Endothelial cell of umbilical vein (primary cell): ENCODE results near the gene PSMA3.

ENCODE experiments used
- EZH2 ChIP-seq: IDR thresholded peaks from 2 replicates; pipeline ENCODE4 v1.6.1; 2012; ENCODE audit warnings: borderline replicate concordance, low read depth, mild to moderate bottlenecking, moderate library complexity, low read length, inconsistent platforms; ENCODE audit not compliant: severe bottlenecking
- TF ChIP-seq, protein P1 (sequence below), 2 donors: IDR thresholded peaks; 1 replicate in 1 of 2; 2 replicates in 1 of 2; pipeline ENCODE4 v1.5.1; 2011; ENCODE audit warnings: low read length in 2 of 2, mild to moderate bottlenecking in 2 of 2, moderate library complexity in 2 of 2, control low read depth in 1 of 2, inconsistent platforms in 1 of 2, low read depth in 1 of 2; ENCODE audit not compliant: insufficient read depth in 1 of 2; ENCODE audit errors: extremely low read depth in 1 of 2

DNA sequence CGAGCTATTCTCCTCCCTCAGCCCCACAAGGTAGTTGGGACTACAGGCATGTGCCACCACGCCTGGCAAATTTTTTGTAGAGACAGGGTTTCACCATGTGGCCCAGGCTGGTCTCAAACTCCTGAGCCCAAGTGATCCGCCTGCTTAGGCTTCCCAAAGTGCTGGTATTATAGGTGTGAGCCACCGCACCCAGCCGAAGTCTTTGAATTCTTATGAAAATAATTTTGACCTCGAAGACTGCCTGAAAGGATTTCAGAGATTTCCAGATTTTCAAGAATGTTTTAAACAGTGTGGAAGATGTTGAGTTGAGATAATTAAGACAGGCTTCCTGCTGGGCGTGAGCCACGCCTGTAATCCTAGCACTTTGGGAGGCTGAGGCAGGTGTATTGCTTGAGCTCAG is 5.0 kb downstream of the PSMA3 start:
- no peak for TF ChIP-seq EZH2
- TF ChIP-seq, protein P1, sequence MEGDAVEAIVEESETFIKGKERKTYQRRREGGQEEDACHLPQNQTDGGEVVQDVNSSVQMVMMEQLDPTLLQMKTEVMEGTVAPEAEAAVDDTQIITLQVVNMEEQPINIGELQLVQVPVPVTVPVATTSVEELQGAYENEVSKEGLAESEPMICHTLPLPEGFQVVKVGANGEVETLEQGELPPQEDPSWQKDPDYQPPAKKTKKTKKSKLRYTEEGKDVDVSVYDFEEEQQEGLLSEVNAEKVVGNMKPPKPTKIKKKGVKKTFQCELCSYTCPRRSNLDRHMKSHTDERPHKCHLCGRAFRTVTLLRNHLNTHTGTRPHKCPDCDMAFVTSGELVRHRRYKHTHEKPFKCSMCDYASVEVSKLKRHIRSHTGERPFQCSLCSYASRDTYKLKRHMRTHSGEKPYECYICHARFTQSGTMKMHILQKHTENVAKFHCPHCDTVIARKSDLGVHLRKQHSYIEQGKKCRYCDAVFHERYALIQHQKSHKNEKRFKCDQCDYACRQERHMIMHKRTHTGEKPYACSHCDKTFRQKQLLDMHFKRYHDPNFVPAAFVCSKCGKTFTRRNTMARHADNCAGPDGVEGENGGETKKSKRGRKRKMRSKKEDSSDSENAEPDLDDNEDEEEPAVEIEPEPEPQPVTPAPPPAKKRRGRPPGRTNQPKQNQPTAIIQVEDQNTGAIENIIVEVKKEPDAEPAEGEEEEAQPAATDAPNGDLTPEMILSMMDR (IDR thresholded peaks at IDR 0.05; ENCODE audit: extremely low read depth in 1 of 2, insufficient read depth in 1 of 2, low read depth in 1 of 2, low read length in 2 of 2): no peak
